Stimulated activated naive CD8-positive, alpha-beta T cell treated with anti-CD3 and anti-CD28 coated beads, Interleukin-15, amount 100 ng/mL, for 72 hours (primary cell): ENCODE results near the gene OR52E2.
"Not testable (repeated sequence)": the region's sequence is repeated elsewhere in the genome, so short reads cannot be mapped to it uniquely, and the experiment has no call there.

ENCODE experiments used
- ATAC-seq: fragments of 150-1000 bp; cut with Tn5 transposase; 2 replicates; pipeline ENCODE4 v1.10.0; 2021; ENCODE audit warnings: mild to moderate bottlenecking, moderate library complexity
- DNase-seq, 2 donors: peaks; one replicate each; pipeline ENCODE4 v3.0.0; 2021 to 2022
- H3K27ac Mint-ChIP-seq, 2 donors: one replicate each; pipeline ENCODE4 v1.8.0; 2022; ENCODE audit warnings: mild to moderate bottlenecking in 2 of 2, mixed read lengths in 2 of 2, moderate library complexity in 2 of 2
- H3K27me3 Mint-ChIP-seq: one replicate; pipeline ENCODE4 v1.8.0; 2022; ENCODE audit warnings: mixed read lengths
- H3K4me1 Mint-ChIP-seq: one replicate; pipeline ENCODE4 v1.8.0; 2022; ENCODE audit warnings: mild to moderate bottlenecking, mixed read lengths
- H3K4me3 Mint-ChIP-seq, 2 donors: one replicate each; pipeline ENCODE4 v1.8.0; 2022; ENCODE audit warnings: mild to moderate bottlenecking in 2 of 2, mixed read lengths in 2 of 2, moderate library complexity in 1 of 2
- H3K9me3 Mint-ChIP-seq, 2 donors: one replicate each; pipeline ENCODE4 v1.8.0; 2022; ENCODE audit warnings: mixed read lengths in 2 of 2

The OR52E2 gene

GRCh38 chr11:5059391-5059790, at the start of gene OR52E2:
TSS of gene OR52E2 (minus strand) at chr11:5059627. CDS start at chr11:5059627, 0 bp downstream.
- ATAC-seq, result no peak
- H3K27me3 Mint-ChIP-seq, result peaks cover 11% of the 10 kb centered on the region
- DNase-seq, result no peak
- no peak within 1 kb of the TSS for H3K4me3 Mint-ChIP-seq
- no peak within 1 kb of the TSS for H3K27ac Mint-ChIP-seq
- H3K9me3 Mint-ChIP-seq, result peaks cover 0 to 6% of the 10 kb centered on the region in 2 donors
- H3K4me1 Mint-ChIP-seq, result no peaks in the 10 kb centered on the region

GRCh38 chr11:5107285-5107684, 47.9 kb upstream of the OR52E2 start:
- ATAC-seq (no peak), DNase-seq (no peak)
- Mint-ChIP-seq H3K27me3 (peaks cover 12% of the 10 kb centered on the region), H3K4me3 (no peak overlapping the region), H3K27ac (no peak overlapping the region), H3K4me1 (no peaks in the 10 kb centered on the region), H3K9me3 (no peaks in the 10 kb centered on the region)

GRCh38 chr11:5103066-5103465, 43.6 kb upstream of the OR52E2 start:
- no peak overlapping the region for H3K4me3 Mint-ChIP-seq

GRCh38 chr11:5102246-5102645, 42.8 kb upstream of the OR52E2 start:
- no peak overlapping the region for H3K4me3 Mint-ChIP-seq
- no peak overlapping the region for H3K27ac Mint-ChIP-seq
- no peaks in the 10 kb centered on the region for H3K4me1 Mint-ChIP-seq
- ATAC-seq (no peak), DNase-seq (no peak)
- no peaks in the 10 kb centered on the region for H3K9me3 Mint-ChIP-seq
- peaks cover 16% of the 10 kb centered on the region for H3K27me3 Mint-ChIP-seq

More at GRCh38 chr11:5103066-5103465, 43.6 kb upstream of the OR52E2 start:
- ATAC-seq (no peak), DNase-seq (no peak)
- no peaks in the 10 kb centered on the region for H3K9me3 Mint-ChIP-seq
- H3K4me1 Mint-ChIP-seq, result no peaks in the 10 kb centered on the region
- peaks cover 16% of the 10 kb centered on the region for H3K27me3 Mint-ChIP-seq
- no peak overlapping the region for H3K27ac Mint-ChIP-seq

GRCh38 chr11:5096011-5096410, 36.6 kb upstream of the OR52E2 start:
- DNase-seq (no peak), ATAC-seq (no peak)
- H3K27ac Mint-ChIP-seq, result no peak overlapping the region
- H3K27me3 Mint-ChIP-seq, result no peaks in the 10 kb centered on the region
- no peak overlapping the region for H3K4me3 Mint-ChIP-seq
- no peaks in the 10 kb centered on the region for H3K9me3 Mint-ChIP-seq
- H3K4me1 Mint-ChIP-seq, result no peaks in the 10 kb centered on the region

- H3K27me3 Mint-ChIP-seq, result peaks cover 11% of the 10 kb centered on the region
- no peak overlapping the region for H3K4me3 Mint-ChIP-seq
- ATAC-seq (no peak), DNase-seq (no peak)
- H3K4me1 Mint-ChIP-seq, result no peaks in the 10 kb centered on the region
- no peak overlapping the region for H3K27ac Mint-ChIP-seq
- no peaks in the 10 kb centered on the region for H3K9me3 Mint-ChIP-seq
These were observed 33.6 kb upstream of the OR52E2 start for GRCh38 chr11:5092821-5093585.

GRCh38 chr11:5090668-5091067, 31.2 kb upstream of the OR52E2 start:
- DNase-seq (no peak), ATAC-seq (no peak)
- Mint-ChIP-seq H3K4me3 (no peak overlapping the region), H3K27ac (no peak overlapping the region), H3K9me3 (no peaks in the 10 kb centered on the region), H3K4me1 (no peaks in the 10 kb centered on the region), H3K27me3 (peaks cover 11% of the 10 kb centered on the region)

GRCh38 chr11:5088556-5088955, 29.1 kb upstream of the OR52E2 start:
- H3K27ac Mint-ChIP-seq, result no peak overlapping the region
- H3K4me3 Mint-ChIP-seq, result no peak overlapping the region
- ATAC-seq (no peak), DNase-seq (no peak)
- H3K9me3 Mint-ChIP-seq, result no peaks in the 10 kb centered on the region
- H3K4me1 Mint-ChIP-seq, result no peaks in the 10 kb centered on the region
- peaks cover 11% of the 10 kb centered on the region for H3K27me3 Mint-ChIP-seq

GRCh38 chr11:5083602-5084001, 24.2 kb upstream of the OR52E2 start:
- ATAC-seq (no peak), DNase-seq (no peak)
- no peak overlapping the region for H3K4me3 Mint-ChIP-seq
- H3K27ac Mint-ChIP-seq, result no peak overlapping the region
- no peaks in the 10 kb centered on the region for H3K9me3 Mint-ChIP-seq
- no peaks in the 10 kb centered on the region for H3K4me1 Mint-ChIP-seq
- peaks cover 5% of the 10 kb centered on the region for H3K27me3 Mint-ChIP-seq

GRCh38 chr11:5081405-5081804, 22.0 kb upstream of the OR52E2 start:
- H3K9me3 Mint-ChIP-seq, result no peaks in the 10 kb centered on the region
- H3K4me1 Mint-ChIP-seq, result no peaks in the 10 kb centered on the region
- no peak for ATAC-seq

GRCh38 chr11:5071799-5072198, 12.4 kb upstream of the OR52E2 start:
- Mint-ChIP-seq H3K27ac (no peak overlapping the region), H3K9me3 (no peaks in the 10 kb centered on the region)

More at GRCh38 chr11:5081405-5081804, 22.0 kb upstream of the OR52E2 start:
- Mint-ChIP-seq H3K27ac (no peak overlapping the region), H3K27me3 (peaks cover 4% of the 10 kb centered on the region), H3K4me3 (no peak overlapping the region)
- no peak for DNase-seq

GRCh38 chr11:5069272-5069671, 9.8 kb upstream of the OR52E2 start, which contains the start of gene OR52E1:
TSS of gene OR52E1 (plus strand) at chr11:5069572.
- H3K27me3 Mint-ChIP-seq, result no peaks in the 10 kb centered on the region
- DNase-seq (no peak), ATAC-seq (no peak)
- no peaks in the 10 kb centered on the region for H3K4me1 Mint-ChIP-seq
- no peak within 1 kb of the TSS for H3K27ac Mint-ChIP-seq
- H3K9me3 Mint-ChIP-seq, result no peaks in the 10 kb centered on the region
- H3K4me3 Mint-ChIP-seq, result no peak within 1 kb of the TSS

More at GRCh38 chr11:5071799-5072198, 12.4 kb upstream of the OR52E2 start:
- peaks cover 11% of the 10 kb centered on the region for H3K27me3 Mint-ChIP-seq
- no peak overlapping the region for H3K4me3 Mint-ChIP-seq
- DNase-seq, result no peak
- no peak for ATAC-seq
- no peaks in the 10 kb centered on the region for H3K4me1 Mint-ChIP-seq

GRCh38 chr11:5065027-5065426, 5.6 kb upstream of the OR52E2 start:
- DNase-seq (no peak), ATAC-seq (no peak)
- Mint-ChIP-seq H3K4me3 (no peak overlapping the region), H3K9me3 (no peaks in the 10 kb centered on the region), H3K4me1 (no peaks in the 10 kb centered on the region), H3K27me3 (no peaks in the 10 kb centered on the region), H3K27ac (no peak overlapping the region)

- not testable (repeated sequence) for H3K4me1 Mint-ChIP-seq
- peaks cover 11% of the 10 kb centered on the region for H3K27me3 Mint-ChIP-seq
These were observed 748 bp downstream of the OR52E2 start for GRCh38 chr11:5058679-5059078.

GRCh38 chr11:5046754-5047330, 12.6 kb downstream of the OR52E2 start:
- ATAC-seq (no peak), DNase-seq (no peak)
- H3K4me1 Mint-ChIP-seq, result no peaks in the 10 kb centered on the region
- no peak overlapping the region for H3K27ac Mint-ChIP-seq
- H3K9me3 Mint-ChIP-seq, result no peaks in the 10 kb centered on the region
- H3K4me3 Mint-ChIP-seq, result no peak overlapping the region
- H3K27me3 Mint-ChIP-seq, result no peaks in the 10 kb centered on the region

More at GRCh38 chr11:5058679-5059078, 748 bp downstream of the OR52E2 start:
- not testable (repeated sequence) for ATAC-seq, DNase-seq, H3K27ac Mint-ChIP-seq, H3K4me3 Mint-ChIP-seq, H3K9me3 Mint-ChIP-seq

GRCh38 chr11:5046226-5046625, 13.2 kb downstream of the OR52E2 start, which contains the start of gene OR52J3:
TSS of gene OR52J3 (plus strand) at chr11:5046526. CDS start at chr11:5046526, 0 bp downstream.
- Mint-ChIP-seq H3K4me1 (no peaks in the 10 kb centered on the region), H3K27ac (no peak within 1 kb of the TSS), H3K4me3 (no peak within 1 kb of the TSS), H3K27me3 (no peaks in the 10 kb centered on the region), H3K9me3 (no peaks in the 10 kb centered on the region)
- DNase-seq (no peak), ATAC-seq (no peak)
